GM12874 (cell line): ENCODE measurements around the gene ZAR1L.

ENCODE experiments used
- CTCF ChIP-seq: IDR thresholded peaks from 2 replicates; pipeline ENCODE4 v1.5.1; 2011; ENCODE audit warnings: low read depth, mild to moderate bottlenecking, control low read depth, low read length, moderate library complexity; ENCODE audit not compliant: insufficient read depth

Gene ZAR1L

GRCh38 chr13:32261567-32261966 is 53.6 kb downstream of the ZAR1L start:
- TF ChIP-seq CTCF, result no peak

GRCh38 chr13:32259116-32259515 is 56.0 kb downstream of the ZAR1L start:
- TF ChIP-seq CTCF, result 0 out of 2 replicates have a peak, but pooled peaks have one; percentile 20

GRCh38 chr13:32257649-32258048 is 57.5 kb downstream of the ZAR1L start:
- TF ChIP-seq CTCF, result no peak

- no peak for TF ChIP-seq CTCF
Measured at GRCh38 chr13:32256243-32256642, 58.9 kb downstream of the ZAR1L start.

- TF ChIP-seq CTCF, result no peak
Measured at GRCh38 chr13:32255724-32256109, 59.4 kb downstream of the ZAR1L start.

GRCh38 chr13:32254916-32255723 is 60.0 kb downstream of the ZAR1L start:
- TF ChIP-seq CTCF, result no peak

GRCh38 chr13:32254416-32254815 is 60.7 kb downstream of the ZAR1L start:
- no peak for TF ChIP-seq CTCF
